SIG-M5 (cell line): ENCODE data around the gene S100A3.

Source experiments
- DNase-seq: peaks from one replicate; lab custom pipeline; 2025; lab: John Stamatoyannopoulos, UW

S100A3 gene

DNA sequence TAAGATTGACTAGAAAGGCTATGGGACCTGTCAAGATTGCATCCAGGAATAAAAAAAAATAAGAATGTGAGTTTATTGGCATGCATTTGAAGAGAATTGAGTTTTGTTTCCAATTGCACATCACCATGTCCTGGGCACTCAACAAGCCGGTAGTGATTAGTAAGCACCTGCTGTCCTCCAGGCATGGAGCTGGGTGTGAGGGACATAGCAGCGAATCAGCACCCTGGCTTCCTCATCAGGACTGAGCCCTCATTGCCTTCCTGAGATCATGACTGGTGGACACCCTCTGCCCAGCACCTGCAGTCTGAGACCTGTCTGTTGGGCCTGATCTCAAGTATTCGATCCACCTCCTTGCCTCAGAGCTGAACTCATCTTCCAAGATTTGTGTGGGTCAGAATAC lies 40.0 kb downstream of the S100A3 start:
- no peak for DNase-seq

DNA sequence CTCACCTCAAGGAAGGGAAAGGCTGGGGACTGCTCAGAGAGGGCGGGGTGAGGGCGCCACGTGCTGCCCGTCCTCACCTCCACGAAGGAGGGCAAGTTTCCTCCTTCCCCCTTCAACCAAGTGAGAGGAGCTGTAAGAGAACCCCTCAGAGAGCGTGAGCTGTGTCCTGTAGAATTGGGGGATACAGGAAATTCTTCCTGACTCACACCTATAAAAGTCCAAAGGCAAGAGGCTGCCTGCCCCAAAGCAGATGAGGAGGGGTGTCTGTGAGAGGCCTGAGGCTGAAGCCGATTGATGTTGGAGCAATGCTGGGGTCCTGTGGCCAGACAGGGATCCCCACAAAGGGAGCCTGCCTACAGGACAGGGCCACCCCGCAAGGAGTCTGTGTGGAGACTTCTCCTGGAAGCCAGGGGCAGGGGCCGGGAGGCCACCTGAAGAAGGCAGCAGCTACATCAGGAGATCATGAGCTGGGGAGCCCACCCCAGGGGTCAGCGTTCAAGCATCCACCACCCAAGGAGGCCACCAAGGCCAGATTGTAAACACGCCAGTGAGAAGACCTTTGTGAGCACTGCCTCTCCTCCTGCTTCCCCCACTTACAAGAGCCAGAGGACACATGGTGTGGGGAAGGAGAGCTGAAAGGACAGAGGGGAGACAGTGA lies 41.0 kb downstream of the S100A3 start:
- no peak for DNase-seq

DNA sequence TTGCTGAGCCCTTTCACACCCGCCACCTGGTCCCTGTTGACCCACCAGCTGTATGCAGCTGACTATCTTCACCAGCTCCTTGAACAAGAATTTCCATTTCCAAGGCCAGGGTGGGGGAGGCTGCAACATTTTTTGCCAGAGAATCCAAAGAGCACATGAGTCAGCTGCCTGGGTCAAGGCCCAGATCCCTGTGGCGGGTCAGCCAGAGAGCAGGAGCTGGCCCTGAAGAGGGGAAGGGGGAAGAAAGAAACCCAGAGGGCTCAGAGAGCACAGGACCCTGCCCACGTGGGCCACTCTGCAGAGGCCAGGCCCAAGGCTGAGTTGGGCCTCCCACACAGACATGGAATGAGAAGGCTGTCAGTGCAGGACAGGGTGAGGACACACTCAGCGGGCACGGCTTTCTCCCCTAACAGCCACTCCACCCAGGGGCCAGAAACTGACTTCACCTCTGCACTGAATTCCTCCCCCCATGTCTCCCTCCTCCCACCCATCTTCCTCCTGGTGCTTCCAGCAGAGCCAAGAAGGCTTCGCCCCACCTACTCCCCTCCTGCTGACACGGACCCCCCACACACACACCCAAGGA lies 42.1 kb downstream of the S100A3 start:
- no peak for DNase-seq

DNA sequence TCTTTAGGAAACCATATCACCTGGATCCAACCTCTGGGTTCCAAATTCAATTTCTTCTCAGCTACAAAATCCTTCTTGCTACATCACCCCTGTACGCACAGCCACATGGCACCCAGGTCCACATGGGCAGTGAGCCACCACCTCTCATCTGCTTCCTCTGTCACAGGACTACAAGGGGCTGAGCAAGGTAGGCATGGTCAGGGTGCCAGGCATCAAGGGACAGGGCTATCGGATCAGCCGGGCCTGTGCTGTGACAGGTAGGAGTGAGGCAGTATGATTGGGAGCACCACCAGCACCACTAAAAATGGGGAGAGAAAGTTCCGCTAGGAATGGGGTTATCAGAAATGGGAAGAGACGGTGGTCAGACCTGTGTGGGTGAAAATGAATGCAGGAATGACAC lies 42.7 kb downstream of the S100A3 start:
- no peak for DNase-seq

DNA sequence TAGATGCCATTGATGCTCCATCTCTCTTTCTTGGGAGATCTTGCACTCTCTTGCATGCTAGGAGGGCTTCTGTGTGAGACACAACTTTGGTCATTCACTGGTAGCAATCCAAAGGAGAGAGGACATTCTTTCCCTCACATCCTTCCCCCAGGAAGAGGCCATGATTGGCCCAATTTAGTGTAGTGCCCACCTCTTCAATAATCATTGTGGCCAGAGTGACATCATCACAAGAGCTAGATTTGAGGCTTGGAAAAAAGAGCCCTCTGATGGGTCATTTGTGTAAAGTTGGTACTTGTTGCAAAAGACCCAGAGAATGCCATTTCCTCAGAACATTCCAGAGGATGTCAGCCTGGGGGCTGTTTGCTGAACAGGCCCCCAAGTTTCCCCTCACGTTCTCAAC lies 43.5 kb downstream of the S100A3 start:
- no peak for DNase-seq

DNA sequence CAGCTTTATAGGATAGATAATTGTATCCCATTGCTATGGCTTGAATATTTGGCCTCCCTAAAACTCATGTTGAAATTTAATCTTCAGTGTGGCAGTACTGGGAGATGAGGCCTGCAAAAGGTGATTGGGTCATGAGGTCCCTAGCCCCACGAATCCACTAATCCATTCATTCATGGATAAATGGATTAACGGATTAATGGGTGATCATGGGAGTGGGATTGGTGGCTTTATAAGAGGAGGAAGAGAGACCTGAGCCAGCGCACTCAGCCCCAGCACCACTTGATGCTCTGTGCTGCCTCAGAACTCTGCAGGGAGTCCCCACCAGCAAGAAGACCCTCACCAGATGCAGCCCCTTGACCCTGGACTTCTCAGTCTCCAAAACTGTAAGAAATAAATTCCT lies 45.3 kb downstream of the S100A3 start:
- DNase-seq, result no peak

DNA sequence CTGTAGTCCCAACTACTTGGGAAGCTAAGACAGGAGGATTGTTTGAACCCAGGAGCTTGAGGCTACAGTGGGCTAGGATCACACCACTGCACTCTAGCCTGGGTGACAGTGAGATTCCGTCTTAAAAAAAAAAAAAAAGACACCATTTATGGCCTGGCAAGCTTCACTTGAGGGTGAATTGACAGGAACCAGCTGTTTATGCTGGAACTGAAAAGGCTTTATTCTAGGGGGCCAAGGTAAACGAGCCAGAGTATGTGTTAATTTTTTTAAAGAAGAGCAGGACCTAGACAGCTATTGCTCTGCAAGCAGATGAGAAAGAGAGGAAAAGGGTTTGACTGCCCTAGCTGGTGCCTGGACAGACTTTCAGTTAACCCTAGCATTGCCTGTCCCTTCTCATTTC lies 50.3 kb downstream of the S100A3 start:
- no peak for DNase-seq
